Thyroid gland (tissue), 4 donors: ENCODE data around the gene AKR1C8. TPM values are rescaled to one million over a fixed set of nuclear protein-coding genes. Genes with fewer than 3 reads are reported as not detected.
"Not testable (repeated sequence)": the region's sequence is repeated elsewhere in the genome, so short reads cannot be mapped to it uniquely, and the experiment has no call there.

Experiments
- DNase-seq, 2 donors: peaks; one replicate each; pipeline ENCODE4 v3.0.0-alpha.2; 2019
- H3K27ac ChIP-seq, 3 donors: fragments of 200-600 bp; sonication (generic); 1 replicate in 2 of 3; 2 replicates in 1 of 3; pipeline ENCODE4 v1.5.1; 2016 to 2019; ENCODE audit warnings: mild to moderate bottlenecking in 1 of 3, moderate library complexity in 1 of 3
- H3K27me3 ChIP-seq: fragments of 200-600 bp; sonication (generic); one replicate; pipeline ENCODE4 v1.5.1; 2019
- H3K36me3 ChIP-seq, 2 donors: fragments of 200-600 bp; sonication (generic); one replicate each; pipeline ENCODE4 v1.5.1; 2016 to 2019
- H3K4me1 ChIP-seq, 2 donors: fragments of 200-600 bp; sonication (generic); one replicate each; pipeline ENCODE4 v1.5.1; 2017 to 2019
- H3K4me3 ChIP-seq, 3 donors: fragments of 200-600 bp; sonication (generic); replicated peaks in 1 of 3; 1 replicate in 2 of 3; 2 replicates in 1 of 3; pipeline ENCODE4 v1.5.1; 2016; ENCODE audit warnings: mild to moderate bottlenecking in 1 of 3
- H3K9me3 ChIP-seq: fragments of 200-600 bp; sonication (generic); one replicate; pipeline ENCODE4 v1.5.1; 2017
- CTCF ChIP-seq, 6 experiments: fragments of 200-600 bp in 3 of 6; fragments of 450-650 bp in 3 of 6; sonication (generic) in 3 of 6; IDR thresholded peaks; one replicate each; pipeline ENCODE4 v1.5.1; 2016 to 2019; ENCODE audit warnings: antibody characterized with exemption in 6 of 6, mild to moderate bottlenecking in 2 of 6, inconsistent platforms in 1 of 6, moderate library complexity in 1 of 6
- POLR2A ChIP-seq, 2 donors: fragments of 450-650 bp; IDR thresholded peaks; one replicate each; pipeline ENCODE4 v1.6.1; 2017; ENCODE audit warnings: antibody characterized with exemption in 2 of 2, mild to moderate bottlenecking in 2 of 2, moderate library complexity in 1 of 2
- WGBS, 2 donors: methylation state at CpG; one replicate each; pipeline ENCODE4 v1.1.5; 2017; 5-methylcytosine and 5-hydroxymethylcytosine counted together
- intact Hi-C: fragments of 100-400 bp; cut with DNase I; formaldehyde crosslinking; loops from one replicate; pipeline ENCODE4 v1.15.1; 2023
- total RNA-seq, 4 donors: library from RNA; depleted of rRNA; stranded (reverse); fragments of >200 nt; gene quantifications; one replicate each; pipeline ENCODE4 v1.2.3, GENCODE V29; 2016

AKR1C8 gene
- total RNA-seq, 4 donors from 2014 or later = not detected

- Histone ChIP-seq H3K36me3 (no peaks in the 10 kb centered on the region), H3K27ac (no peak overlapping the region), H3K4me1 (no peaks in the 10 kb centered on the region), H3K9me3 (no peaks in the 10 kb centered on the region), H3K4me3 (no peak overlapping the region), H3K27me3 (no peaks in the 10 kb centered on the region)
- DNase-seq = no peak
- intact Hi-C loops = no loop called here
- 77 to 81% methylated on average over 2 of the region's 2 CpGs for whole genome bisulfite sequencing, 2 donors
- TF ChIP-seq CTCF (IDR thresholded peaks at IDR 0.05) (no peak), POLR2A (IDR thresholded peaks at IDR 0.05) (no peak)
Observed at GRCh38 chr10:5188358-5188757, 3.4 kb upstream of the AKR1C8 start.

- intact Hi-C loops = no loop called here
- no peaks in the 10 kb centered on the region for H3K27me3 ChIP-seq
- no peak for TF ChIP-seq POLR2A (IDR thresholded peaks at IDR 0.05)
- no peak for TF ChIP-seq CTCF (IDR thresholded peaks at IDR 0.05)
Observed at GRCh38 chr10:5187867-5188266, 2.9 kb upstream of the AKR1C8 start.

GRCh38 chr10:5183923-5184322 is 1.0 kb downstream of the AKR1C8 start:
- no peak for DNase-seq
- no peaks in the 10 kb centered on the region for H3K27me3 ChIP-seq
- H3K4me3 ChIP-seq = no peak overlapping the region
- H3K36me3 ChIP-seq = no peaks in the 10 kb centered on the region
- H3K27ac ChIP-seq = no peak overlapping the region
- no peaks in the 10 kb centered on the region for H3K9me3 ChIP-seq
- TF ChIP-seq CTCF (IDR thresholded peaks at IDR 0.05) (no peak), POLR2A (IDR thresholded peaks at IDR 0.05) (no peak)
- WGBS, 2 donors = 79 to 90% methylated on average over 2 of the region's 2 CpGs
- intact Hi-C loops = no loop called here
- H3K4me1 ChIP-seq = no peaks in the 10 kb centered on the region

More at GRCh38 chr10:5187867-5188266, 2.9 kb upstream of the AKR1C8 start:
- Histone ChIP-seq H3K9me3 (no peaks in the 10 kb centered on the region), H3K4me1 (no peaks in the 10 kb centered on the region), H3K4me3 (no peak overlapping the region), H3K36me3 (no peaks in the 10 kb centered on the region), H3K27ac (no peak overlapping the region)
- WGBS, 2 donors = 71 to 75% methylated on average over 5 of the region's 5 CpGs
- DNase-seq = no peak

- H3K4me3 ChIP-seq, H3K9me3 ChIP-seq, H3K27ac ChIP-seq, H3K27me3 ChIP-seq, H3K4me1 ChIP-seq, intact Hi-C loops, H3K36me3 ChIP-seq, DNase-seq: not testable (repeated sequence)
- WGBS, 2 donors = 89 to 93% methylated on average over 7 to 11 of the region's 12 CpGs
Observed at GRCh38 chr10:5180503-5180902, 4.4 kb downstream of the AKR1C8 start.

- WGBS, 2 donors = 97 to 98% methylated on average over 3 of the region's 3 CpGs
- H3K4me1 ChIP-seq, H3K27ac ChIP-seq, H3K36me3 ChIP-seq, DNase-seq, H3K27me3 ChIP-seq, intact Hi-C loops, H3K4me3 ChIP-seq, H3K9me3 ChIP-seq: not testable (repeated sequence)
Observed at GRCh38 chr10:5175581-5175980, 9.4 kb downstream of the AKR1C8 start.

GRCh38 chr10:5168897-5169420 is 16.0 kb downstream of the AKR1C8 start:
- intact Hi-C loops = no loop called here
- 72 to 81% methylated on average over 5 of the region's 5 CpGs for WGBS, 2 donors
- no peak for DNase-seq

More at GRCh38 chr10:5168897-5169420, 16.0 kb downstream of the AKR1C8 start:
- Histone ChIP-seq H3K27ac (no peak overlapping the region), H3K36me3 (no peaks in the 10 kb centered on the region), H3K4me1 (no peaks in the 10 kb centered on the region), H3K4me3 (no peak overlapping the region), H3K9me3 (no peaks in the 10 kb centered on the region), H3K27me3 (no peaks in the 10 kb centered on the region)
- TF ChIP-seq POLR2A (IDR thresholded peaks at IDR 0.05) (no peak), CTCF (IDR thresholded peaks at IDR 0.05) (no peak)
